ENCODE measurements around the gene HOXC9.

GRCh38 chr12:53952335-53952694 lies 47.6 kb upstream of the HOXC9 start:
- TF ChIP-seq POLR2A (IDR thresholded peaks at IDR 0.05) (no peak), CTCF (IDR thresholded peaks at IDR 0.05) (no peak)
